Fibroblast of the aortic adventitia (primary cell): ENCODE data around the gene SCLY. TPM values are rescaled to one million over a fixed set of nuclear protein-coding genes. Genes with fewer than 3 reads are reported as not detected.
"Not testable (repeated sequence)": the region's sequence is repeated elsewhere in the genome, so short reads cannot be mapped to it uniquely, and the experiment has no call there.

Source experiments
- DNase-seq: peaks from one replicate; pipeline ENCODE4 v3.0.0-alpha.2; 2010; ENCODE audit warnings: low read depth
- H3K4me3 ChIP-seq: 2 replicates; pipeline ENCODE4 v1.5.1; 2011; ENCODE audit warnings: low read depth, mild to moderate bottlenecking, control low read depth, low read length, moderate library complexity
- total RNA-seq: library from RNA; depleted of rRNA; stranded (reverse); fragments of >200 nt; gene quantifications from 2 replicates; pipeline ENCODE4 v1.2.3, GENCODE V29; 2012; ENCODE audit warnings: low replicate concordance
- TF ChIP-seq, protein P1 (sequence below): IDR thresholded peaks from 2 replicates; pipeline ENCODE4 v1.5.1; 2011; ENCODE audit warnings: mild to moderate bottlenecking, low read length, control low read depth, inconsistent platforms; ENCODE audit not compliant: insufficient read depth

The SCLY gene
- total RNA-seq, 1 donor: 13.0 TPM

DNA sequence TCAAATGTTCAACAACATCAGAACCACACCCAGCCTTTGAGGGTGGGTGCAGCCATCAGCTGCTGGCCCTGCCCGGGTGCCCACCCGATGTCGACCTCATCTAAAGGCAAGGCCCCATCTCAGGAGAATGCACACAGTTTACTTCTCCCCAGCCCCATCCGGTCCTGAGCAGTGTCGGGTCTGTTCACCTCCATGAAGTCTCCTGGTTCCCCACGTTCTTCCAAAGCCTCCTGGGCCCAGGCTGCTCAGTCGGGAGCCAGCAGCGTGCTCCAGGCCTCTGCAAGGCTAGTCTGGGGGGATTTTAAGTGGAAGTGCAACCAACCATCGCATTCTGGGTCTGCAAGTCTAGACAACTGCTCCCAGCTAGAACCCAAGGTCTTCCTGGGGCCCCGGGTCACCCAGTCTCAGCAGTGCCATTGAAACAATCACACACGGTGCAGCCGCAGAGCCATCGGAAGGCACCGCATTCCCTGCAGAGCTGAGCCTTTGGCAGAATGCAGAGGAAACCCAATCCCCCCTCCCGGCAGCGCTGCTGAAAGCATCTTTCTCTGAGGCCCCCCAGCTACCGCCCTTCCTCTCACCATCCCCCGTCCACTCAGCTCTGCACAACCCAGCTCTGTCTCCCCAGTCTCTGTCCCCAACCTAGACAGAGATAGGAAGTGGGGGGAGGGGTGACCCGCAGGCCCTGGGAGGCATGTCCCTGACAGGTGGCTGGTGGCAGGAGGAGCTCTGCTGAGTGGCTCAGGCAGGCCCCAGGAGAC is 47.8 kb downstream of the SCLY start:
- DNase-seq: no peak
- TF ChIP-seq, protein P1, sequence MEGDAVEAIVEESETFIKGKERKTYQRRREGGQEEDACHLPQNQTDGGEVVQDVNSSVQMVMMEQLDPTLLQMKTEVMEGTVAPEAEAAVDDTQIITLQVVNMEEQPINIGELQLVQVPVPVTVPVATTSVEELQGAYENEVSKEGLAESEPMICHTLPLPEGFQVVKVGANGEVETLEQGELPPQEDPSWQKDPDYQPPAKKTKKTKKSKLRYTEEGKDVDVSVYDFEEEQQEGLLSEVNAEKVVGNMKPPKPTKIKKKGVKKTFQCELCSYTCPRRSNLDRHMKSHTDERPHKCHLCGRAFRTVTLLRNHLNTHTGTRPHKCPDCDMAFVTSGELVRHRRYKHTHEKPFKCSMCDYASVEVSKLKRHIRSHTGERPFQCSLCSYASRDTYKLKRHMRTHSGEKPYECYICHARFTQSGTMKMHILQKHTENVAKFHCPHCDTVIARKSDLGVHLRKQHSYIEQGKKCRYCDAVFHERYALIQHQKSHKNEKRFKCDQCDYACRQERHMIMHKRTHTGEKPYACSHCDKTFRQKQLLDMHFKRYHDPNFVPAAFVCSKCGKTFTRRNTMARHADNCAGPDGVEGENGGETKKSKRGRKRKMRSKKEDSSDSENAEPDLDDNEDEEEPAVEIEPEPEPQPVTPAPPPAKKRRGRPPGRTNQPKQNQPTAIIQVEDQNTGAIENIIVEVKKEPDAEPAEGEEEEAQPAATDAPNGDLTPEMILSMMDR: no peak
- H3K4me3 ChIP-seq: no peak overlapping the region

DNA sequence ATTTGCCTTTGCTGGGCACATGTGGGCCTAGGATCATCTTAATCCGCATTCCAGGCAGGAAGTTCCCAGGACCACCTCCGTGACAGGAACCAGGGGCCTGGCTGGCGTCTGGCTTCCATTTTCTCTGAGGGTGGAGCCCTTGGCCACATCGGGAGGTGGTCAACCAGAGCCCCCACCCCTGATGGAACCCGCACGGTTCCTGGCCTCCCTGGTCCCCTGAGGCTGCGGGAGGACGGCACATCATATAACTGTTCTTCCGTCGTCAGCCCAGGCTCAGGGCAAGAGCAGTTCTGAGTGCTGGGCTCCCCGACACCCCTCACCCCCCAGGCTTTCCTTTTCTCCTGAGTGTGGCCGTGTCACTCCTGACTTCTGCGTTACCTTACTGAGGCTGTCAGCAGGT is 52.8 kb downstream of the SCLY start:
- DNase-seq: no peak
- TF ChIP-seq, protein P1: no peak
- no peak overlapping the region for H3K4me3 ChIP-seq

DNA sequence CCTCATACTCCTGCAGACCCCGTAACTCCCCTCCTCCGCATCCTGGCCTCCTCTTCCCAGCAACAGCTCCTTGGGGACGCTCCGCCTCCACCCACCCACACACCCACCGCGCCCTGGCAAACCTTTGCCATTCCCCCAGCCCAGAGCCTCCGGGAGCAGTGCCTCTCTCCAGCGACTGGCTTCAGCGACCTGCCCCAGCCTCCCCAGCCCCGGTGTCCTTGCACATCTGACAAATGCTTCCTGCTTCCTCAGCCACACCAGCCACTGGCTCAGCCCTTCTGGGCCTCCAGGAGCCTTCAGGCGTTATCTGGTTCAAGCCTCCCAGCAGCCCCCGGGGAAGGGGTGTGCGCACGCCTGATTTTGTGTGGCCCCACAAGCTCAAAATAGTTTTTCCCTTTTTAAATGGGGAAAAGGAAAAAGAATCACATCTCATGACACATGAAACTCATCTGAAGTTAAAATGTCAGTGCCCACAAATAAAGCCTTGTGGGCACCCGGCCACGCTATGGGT is 53.6 kb downstream of the SCLY start:
- DNase-seq: no peak
- TF ChIP-seq, protein P1: no peak

DNA sequence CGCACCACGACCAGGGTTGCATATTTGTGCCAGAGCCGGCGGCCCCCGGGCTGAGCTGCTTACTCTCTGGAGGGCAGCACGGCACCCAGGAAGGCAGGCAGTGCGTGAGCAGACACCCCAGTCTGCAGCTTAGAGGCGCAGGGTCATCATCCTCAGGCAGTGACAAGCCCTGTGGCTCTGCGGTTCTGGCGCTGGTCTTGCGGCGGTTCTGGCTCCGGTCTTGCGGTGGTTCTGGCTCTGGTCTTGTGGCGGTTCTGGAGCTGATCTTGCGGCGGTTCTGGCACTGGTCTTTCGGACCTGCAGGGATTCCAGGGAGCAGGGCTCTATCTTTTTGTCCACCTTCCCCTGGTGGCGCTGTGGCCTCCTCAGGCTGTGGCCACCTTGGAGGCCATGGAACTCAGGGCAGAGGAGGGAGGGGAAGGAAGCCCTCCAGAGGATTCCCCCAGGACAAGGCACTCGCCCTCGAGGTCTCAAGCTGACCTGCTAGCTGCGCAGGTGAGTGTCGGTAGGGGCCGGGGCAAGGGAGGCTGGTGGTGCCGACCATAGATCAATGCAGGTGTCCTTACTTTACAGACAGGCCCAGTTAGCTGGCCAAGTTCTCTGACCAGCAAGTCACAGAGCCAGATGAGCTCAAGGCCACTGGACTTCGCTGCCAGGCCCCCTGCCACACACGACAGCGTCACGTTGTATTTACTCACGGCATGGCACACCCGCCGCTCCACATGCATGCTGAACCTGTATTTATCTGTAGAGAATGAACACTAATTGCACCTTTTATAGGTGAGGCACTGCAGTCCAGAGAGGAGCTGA is 54.3 kb downstream of the SCLY start:
- DNase-seq: no peak

More for the DNA sequence above, 53.6 kb downstream of the SCLY start:
- no peak overlapping the region for H3K4me3 ChIP-seq

DNA sequence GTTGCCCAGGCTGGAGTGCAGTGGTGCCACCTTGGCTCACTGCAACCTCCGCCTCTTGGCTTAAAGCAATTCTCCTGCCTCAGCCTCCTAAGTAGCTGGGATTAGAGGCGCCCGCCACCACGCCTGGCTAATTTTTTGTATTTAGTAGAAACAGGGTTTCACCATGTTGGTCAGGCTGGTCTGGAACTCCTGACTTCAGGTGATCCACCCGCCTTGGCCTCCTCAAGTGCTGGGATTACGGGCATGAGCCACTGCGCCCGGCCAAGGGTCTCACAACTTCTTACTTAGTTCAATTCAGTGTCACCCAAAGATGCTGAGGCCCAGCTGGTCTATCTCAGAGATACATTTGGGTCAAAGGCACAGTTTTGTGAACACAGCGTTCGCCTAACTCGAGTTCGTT is 54.9 kb downstream of the SCLY start:
- not testable (repeated sequence) for H3K4me3 ChIP-seq, DNase-seq

More for the DNA sequence above, 54.3 kb downstream of the SCLY start:
- H3K4me3 ChIP-seq: no peak overlapping the region
- TF ChIP-seq, protein P1: no peak

DNA sequence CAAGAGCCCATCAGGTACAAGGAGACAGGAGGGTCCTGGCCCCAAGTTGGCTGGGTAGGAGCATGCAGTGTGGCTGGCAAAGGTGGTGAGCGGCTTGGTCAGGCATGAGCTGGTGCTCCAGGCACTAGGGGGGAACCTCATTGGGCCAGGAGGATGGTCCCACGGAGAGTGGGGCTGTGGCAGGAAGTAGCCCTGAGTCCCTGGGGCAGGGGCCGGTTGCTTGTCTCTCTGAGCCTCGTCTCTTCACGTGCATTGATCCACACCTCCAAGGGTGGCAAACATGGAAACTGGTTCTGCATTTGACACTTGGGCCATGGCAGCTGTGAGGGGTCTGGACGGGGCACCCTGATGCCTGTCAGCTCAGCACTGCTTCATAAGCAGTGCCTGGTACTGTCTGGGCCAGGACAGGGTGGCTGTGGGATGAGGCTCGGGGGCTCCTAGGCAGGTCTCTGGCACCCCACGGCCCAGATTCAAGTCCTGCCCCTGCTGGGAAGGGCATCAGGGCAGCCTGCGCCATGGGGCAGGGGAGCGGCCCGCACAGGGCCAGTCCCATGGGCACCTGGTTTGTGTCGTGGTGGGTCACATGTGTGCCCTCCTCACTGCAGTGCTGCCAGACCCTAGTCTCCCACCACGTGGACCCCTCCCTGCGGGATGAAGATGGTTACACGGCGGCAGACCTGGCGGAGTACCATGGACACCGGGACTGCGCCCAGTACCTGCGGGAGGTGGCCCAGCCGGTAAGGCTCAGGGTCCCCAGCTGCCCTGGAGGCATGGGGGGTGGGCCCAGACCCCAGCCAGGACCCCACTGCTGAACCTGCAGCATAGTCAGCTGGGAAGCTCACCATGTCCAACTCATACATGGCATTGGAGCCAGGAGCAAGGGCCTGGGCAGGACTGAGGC is 55.7 kb downstream of the SCLY start:
- DNase-seq: no peak
- no peak overlapping the region for H3K4me3 ChIP-seq
- TF ChIP-seq, protein P1: no peak
